GM12874 (cell line): ENCODE results near the gene ARRDC5.
A peak's percentile ranks its signal among the peaks of the same experiment; 100 is the strongest.

Source experiments
- CTCF ChIP-seq: IDR thresholded peaks from 2 replicates; pipeline ENCODE4 v1.5.1; 2011; ENCODE audit warnings: low read depth, mild to moderate bottlenecking, control low read depth, low read length, moderate library complexity; ENCODE audit not compliant: insufficient read depth

The ARRDC5 gene

GRCh38 chr19:4911786-4912672, 9.3 kb upstream of the ARRDC5 start:
- TF ChIP-seq CTCF = peak; percentile 51

- TF ChIP-seq CTCF = no peak
Observed at GRCh38 chr19:4911314-4911713, 8.6 kb upstream of the ARRDC5 start.

- no peak for TF ChIP-seq CTCF
Observed at GRCh38 chr19:4910594-4911281, 8.0 kb upstream of the ARRDC5 start.

- TF ChIP-seq CTCF = no peak
Observed at GRCh38 chr19:4909897-4910593, 7.3 kb upstream of the ARRDC5 start.

GRCh38 chr19:4909156-4909896, 6.6 kb upstream of the ARRDC5 start, which contains the start of gene UHRF1:
TSS of gene UHRF1 (plus strand) at chr19:4909501. CDS start at chr19:4910886, 1,385 bp downstream.
- TF ChIP-seq CTCF = no peak

- no peak for TF ChIP-seq CTCF
Observed at GRCh38 chr19:4908781-4909155, 6.1 kb upstream of the ARRDC5 start.

GRCh38 chr19:4908360-4908759, 5.7 kb upstream of the ARRDC5 start:
- no peak for TF ChIP-seq CTCF
